GM21423 (cell line): Measurements from ENCODE around the gene PCDH11Y.
"Not testable (repeated sequence)": the region's sequence is repeated elsewhere in the genome, so short reads cannot be mapped to it uniquely, and the experiment has no call there.

Experiments
- ATAC-seq: cut with Tn5 transposase; IDR thresholded peaks from one replicate; pipeline ENCODE4 v1.9.1; 2021; ENCODE audit warnings: mild to moderate bottlenecking, moderate library complexity; ENCODE audit not compliant: unreplicated experiment

The PCDH11Y gene

GRCh38 chrY:5000057-5000456 is at the start of gene PCDH11Y:
Gene PCDH11Y (plus strand): TSS chrY:5000296. CDS start chrY:5057100, 56,804 bp downstream.
- not testable (repeated sequence) for ATAC-seq

GRCh38 chrY:4967894-4968293 is 32.2 kb upstream of the PCDH11Y start:
- ATAC-seq = not testable (repeated sequence)

DNA sequence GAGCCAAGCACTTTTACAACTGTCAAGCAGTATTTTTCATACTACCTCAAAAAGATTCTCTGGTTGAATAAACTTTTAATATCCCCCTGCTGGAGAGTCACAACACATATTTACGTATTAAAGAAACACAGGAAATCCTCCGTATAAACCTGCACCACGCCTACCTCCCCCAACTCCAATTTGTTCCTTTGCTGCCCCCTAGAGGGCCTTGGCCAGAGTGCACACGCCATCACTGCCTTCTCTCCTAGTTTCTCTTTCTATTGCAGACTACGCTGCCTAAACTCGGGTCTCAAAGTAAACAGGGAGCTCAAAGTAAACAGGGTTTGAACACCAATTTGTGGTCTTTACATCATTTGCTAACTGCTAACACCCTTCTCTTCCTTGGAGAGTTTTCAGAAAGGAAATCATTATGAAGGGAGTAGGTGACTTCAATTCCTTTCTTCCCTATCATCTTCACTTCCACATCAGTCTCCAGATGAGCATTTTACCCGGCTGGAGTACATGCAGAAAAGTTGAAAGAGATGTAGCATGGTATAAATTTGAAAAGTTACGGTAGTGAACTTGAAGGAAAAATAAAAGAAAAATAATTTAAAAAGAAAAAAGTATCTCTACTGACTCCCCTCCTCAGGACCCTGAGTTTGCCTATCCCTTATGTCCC is 8.2 kb upstream of the PCDH11Y start:
- ATAC-seq = peak; percentile 99

DNA sequence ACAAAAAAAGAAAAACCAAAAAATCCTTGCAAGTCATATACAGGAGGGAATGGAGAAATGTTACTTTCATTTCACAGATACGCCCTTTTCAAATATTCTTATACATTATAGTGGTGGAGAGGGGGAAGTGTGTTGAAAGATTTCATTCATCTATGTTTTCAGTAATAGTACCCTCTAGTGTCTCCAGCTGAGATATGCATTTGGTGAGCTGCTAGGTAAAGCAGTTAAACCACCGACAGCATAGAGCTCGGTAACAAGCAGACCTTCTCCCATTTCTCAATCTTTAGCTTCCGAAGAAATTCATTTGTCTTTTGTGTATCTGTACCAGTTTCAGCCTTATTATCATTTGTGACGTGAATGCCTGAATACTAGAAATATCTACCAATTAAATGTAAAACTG is 5.2 kb upstream of the PCDH11Y start:
- not testable (repeated sequence) for ATAC-seq

DNA sequence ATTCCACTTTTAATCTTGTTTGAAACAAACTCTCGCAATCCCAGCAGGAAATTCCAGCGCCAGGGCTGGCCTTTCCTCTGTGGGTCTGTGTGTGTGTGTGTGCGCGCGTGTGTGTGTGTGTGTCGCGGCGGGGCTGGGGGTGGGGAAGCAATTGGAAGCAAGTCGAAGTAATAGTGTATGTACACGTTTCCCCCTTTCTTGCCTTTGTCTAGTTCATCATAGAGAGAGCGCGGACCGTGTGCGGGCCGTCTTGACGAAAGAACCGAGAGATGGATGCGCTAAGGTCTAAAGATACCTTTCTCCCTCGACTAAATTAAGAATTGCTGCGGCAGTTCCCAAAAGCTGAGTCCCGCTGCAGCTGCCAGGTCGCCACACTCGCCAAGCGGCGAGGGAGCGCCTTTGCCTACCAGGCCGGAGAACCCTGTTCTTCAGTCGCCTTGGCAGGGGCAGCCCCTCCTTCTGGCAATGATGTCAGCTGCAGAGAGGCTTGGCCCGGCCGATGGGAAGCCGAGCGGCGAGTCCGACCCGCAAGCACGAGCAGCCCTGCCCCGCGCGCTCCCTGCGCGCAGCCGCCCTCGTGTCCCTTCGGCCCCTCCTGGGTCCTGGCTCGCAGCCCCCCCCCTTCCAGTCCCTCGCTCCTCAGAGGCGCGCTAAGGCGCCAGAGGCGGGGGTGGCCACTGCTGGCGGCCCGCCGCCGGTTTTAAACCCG is 2.5 kb downstream of the PCDH11Y start:
- ATAC-seq = not testable (repeated sequence)

DNA sequence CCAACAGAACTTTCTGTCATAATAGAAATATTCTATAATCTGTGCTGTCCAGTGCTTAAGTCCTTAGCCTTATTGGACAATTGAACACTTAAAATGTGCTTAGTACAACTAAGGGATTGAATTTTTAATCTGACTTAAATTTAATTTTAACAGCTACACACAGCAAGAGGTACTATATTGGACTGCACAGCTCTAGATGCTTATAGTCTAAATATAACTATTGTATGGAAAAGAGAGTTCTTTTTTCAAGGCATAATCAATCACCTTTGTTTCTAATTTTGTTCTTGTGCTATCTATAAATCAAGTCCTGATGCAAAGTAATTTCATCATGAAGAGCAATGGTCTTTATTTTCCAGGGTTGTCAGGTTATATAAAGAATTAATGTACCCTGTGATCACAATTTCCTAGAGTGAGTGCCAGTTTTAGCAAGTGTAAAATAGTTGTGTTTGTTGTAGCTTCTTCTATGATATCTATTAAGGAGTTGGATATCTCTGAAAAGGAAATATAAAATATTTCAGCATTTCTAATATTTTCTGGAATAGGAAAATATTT is 39.0 kb downstream of the PCDH11Y start:
- ATAC-seq = not testable (repeated sequence)

GRCh38 chrY:5083017-5083416 is 82.9 kb downstream of the PCDH11Y start:
- ATAC-seq = not testable (repeated sequence)

DNA sequence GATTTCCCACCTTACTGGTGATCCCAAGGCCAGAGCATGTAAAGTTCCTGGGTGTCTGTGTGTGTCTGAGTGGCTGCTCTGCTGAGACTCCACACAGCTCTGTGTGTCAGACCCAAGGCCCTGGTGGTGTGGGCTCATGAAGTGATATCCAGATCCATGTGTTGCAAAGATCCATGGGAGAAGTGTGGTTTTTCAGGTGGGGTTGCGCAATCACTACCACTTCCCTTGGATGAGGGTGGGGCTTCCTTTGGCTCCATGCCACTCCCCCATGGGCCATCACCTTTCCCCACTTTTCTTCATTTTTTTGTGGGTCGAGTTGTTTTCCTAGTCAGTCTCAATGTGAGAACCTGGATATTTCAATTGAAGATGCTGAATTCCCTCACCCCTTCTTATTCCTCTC is 182.9 kb downstream of the PCDH11Y start:
- not testable (repeated sequence) for ATAC-seq

GRCh38 chrY:5215116-5215515 is 215.0 kb downstream of the PCDH11Y start:
- ATAC-seq = not testable (repeated sequence)

GRCh38 chrY:5324931-5325330 is 324.8 kb downstream of the PCDH11Y start:
- ATAC-seq = not testable (repeated sequence)

DNA sequence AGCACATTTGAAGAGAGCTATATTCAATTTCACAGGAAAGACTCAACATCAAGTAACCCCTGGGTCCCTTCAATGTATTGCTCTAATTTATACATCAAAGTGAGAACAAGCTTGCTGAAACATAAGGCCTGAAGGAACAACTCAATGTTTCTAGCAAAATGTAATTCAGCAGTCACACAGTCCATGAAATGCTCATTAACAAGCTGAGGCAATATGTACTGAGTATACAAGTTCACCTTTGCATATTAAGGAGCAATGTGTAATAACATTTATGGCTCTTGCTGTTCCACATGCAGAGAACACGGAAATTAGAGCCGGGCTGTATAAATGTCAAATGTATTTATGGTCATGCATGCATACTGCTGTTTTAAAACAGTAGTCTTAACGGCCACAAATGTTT is 342.1 kb downstream of the PCDH11Y start:
- ATAC-seq = not testable (repeated sequence)

- ATAC-seq = not testable (repeated sequence)
Observed at GRCh38 chrY:5543705-5544104, 543.6 kb downstream of the PCDH11Y start.

- ATAC-seq = not testable (repeated sequence)
Observed at GRCh38 chrY:5638589-5638988, 638.5 kb downstream of the PCDH11Y start.

DNA sequence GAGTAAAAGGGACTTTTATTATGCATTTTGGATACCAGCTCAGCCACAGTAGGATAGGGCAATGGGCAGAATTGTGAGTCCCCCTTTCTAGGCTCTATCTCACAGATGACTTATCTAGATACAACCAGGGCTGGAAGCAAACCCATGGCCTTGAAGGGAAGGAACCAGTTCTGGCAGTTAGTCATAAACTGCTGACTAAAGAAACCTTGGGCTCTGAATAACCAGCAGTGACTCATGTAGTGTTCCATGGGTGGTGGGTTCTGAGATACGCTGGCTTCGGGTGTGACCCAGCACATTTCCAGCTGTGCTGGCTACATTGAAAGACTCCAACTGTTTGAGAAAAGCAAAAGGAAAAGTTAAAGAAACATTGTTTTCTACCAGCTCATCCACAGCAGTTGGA is 679.2 kb downstream of the PCDH11Y start:
- ATAC-seq = not testable (repeated sequence)

GRCh38 chrY:5708727-5709126 is 708.6 kb downstream of the PCDH11Y start:
- ATAC-seq = not testable (repeated sequence)

- ATAC-seq = not testable (repeated sequence)
Observed at GRCh38 chrY:5709788-5710381, 709.8 kb downstream of the PCDH11Y start.

GRCh38 chrY:5761403-5761802 is 761.3 kb downstream of the PCDH11Y start:
- ATAC-seq = not testable (repeated sequence)

GRCh38 chrY:5776485-5776884 is 776.4 kb downstream of the PCDH11Y start:
- not testable (repeated sequence) for ATAC-seq
